B cell (primary cell): Measurements from ENCODE around the gene TBC1D10A. TPM values are rescaled to one million over a fixed set of nuclear protein-coding genes. Genes with fewer than 3 reads are reported as not detected.

Source experiments
- ATAC-seq: fragments of 200-7000 bp; cut with Tn5 transposase; one replicate; pipeline ENCODE4 v1.10.0; 2021; ENCODE audit warnings: low read depth, mild to moderate bottlenecking, moderate number of reproducible peaks, moderate library complexity
- CTCF ChIA-PET: fragments of 350-600 bp; sonication (Branson Sonifier 250); formaldehyde crosslinking; loops from one replicate; lab custom pipeline; 2021; ENCODE audit warnings: antibody characterized with exemption, inconsistent platforms; lab: Charles Lee
- POLR2A ChIA-PET: fragments of 350-600 bp; sonication (Branson Sonifier 250); formaldehyde crosslinking; loops from one replicate; lab custom pipeline; 2021; ENCODE audit warnings: antibody characterized with exemption; lab: Charles Lee
- DNase-seq: peaks from one replicate; pipeline ENCODE4 v3.0.0; 2013
- H2AFZ ChIP-seq: 2 replicates; pipeline ENCODE4 v1.6.1; 2012; ENCODE audit warnings: mild to moderate bottlenecking, low read depth, low read length; ENCODE audit not compliant: insufficient read depth, poor library complexity, severe bottlenecking
- H3K27ac ChIP-seq, 2 donors: 1 replicate in 1 of 2; 2 replicates in 1 of 2; pipeline ENCODE4 v1.5.1; 2012 to 2013; ENCODE audit warnings: low read length in 2 of 2, mild to moderate bottlenecking in 2 of 2, moderate library complexity in 1 of 2
- H3K27me3 ChIP-seq, 4 experiments: fragments of 200-600 bp in 1 of 4; sonication (generic) in 1 of 4; replicated peaks in 1 of 4; 1 replicate in 2 of 4; 2 replicates in 2 of 4; pipeline versions ENCODE4 v1.6.1 to v1.7.0; 2013 to 2016; ENCODE audit warnings: low read length in 3 of 4, mild to moderate bottlenecking in 2 of 4, mixed read lengths in 1 of 4, moderate library complexity in 1 of 4; ENCODE audit not compliant: insufficient read depth in 4 of 4, control insufficient read depth in 3 of 4; ENCODE audit errors: control extremely low read depth in 1 of 4
- H3K36me3 ChIP-seq, 2 experiments: replicated peaks in 1 of 2; 1 replicate in 1 of 2; 2 replicates in 1 of 2; pipeline versions ENCODE4 v1.6.1 to v1.7.1; 2013; ENCODE audit warnings: low read length in 1 of 2; ENCODE audit not compliant: insufficient read depth in 2 of 2, control insufficient read depth in 1 of 2; ENCODE audit errors: control extremely low read depth in 1 of 2, extremely low read depth in 1 of 2
- H3K4me1 ChIP-seq, 2 donors: fragments of 200-600 bp in 1 of 2; sonication (generic) in 1 of 2; 1 replicate in 1 of 2; 2 replicates in 1 of 2; pipeline versions ENCODE4 v1.5.1 to v1.6.1; 2013 to 2017; ENCODE audit warnings: low read length in 2 of 2; ENCODE audit not compliant: control insufficient read depth in 2 of 2, insufficient read depth in 2 of 2
- H3K4me2 ChIP-seq: replicated peaks from 2 replicates; pipeline ENCODE3; 2012; ENCODE audit warnings: mild to moderate bottlenecking, low read depth, low read length; ENCODE audit not compliant: poor library complexity, severe bottlenecking
- H3K4me3 ChIP-seq, 5 experiments: fragments of 200-600 bp in 1 of 5; sonication (generic) in 1 of 5; 1 replicate in 3 of 5; 2 replicates in 2 of 5; pipeline versions ENCODE4 v1.5.1 to v1.7.0; 2011 to 2016; ENCODE audit warnings: low read length in 4 of 5, mild to moderate bottlenecking in 4 of 5, low read depth in 2 of 5, control low read depth in 1 of 5, moderate library complexity in 1 of 5; ENCODE audit not compliant: insufficient read depth in 1 of 5; ENCODE audit errors: control extremely low read depth in 1 of 5, extremely low read depth in 1 of 5
- H3K79me2 ChIP-seq: fragments of 200-600 bp; sonication (generic); one replicate; pipeline ENCODE4 v1.6.0; 2016; ENCODE audit warnings: low read length; ENCODE audit not compliant: control insufficient read depth, insufficient read depth
- H3K9ac ChIP-seq: fragments of 200-600 bp; sonication (generic); 2 replicates; pipeline ENCODE4 v1.6.1; 2017; ENCODE audit warnings: mild to moderate bottlenecking, low read length, moderate library complexity
- H3K9me3 ChIP-seq, 3 donors: one replicate each; pipeline versions ENCODE4 v1.6.1 to v1.7.1; 2013; ENCODE audit warnings: low read length in 2 of 3; ENCODE audit not compliant: control insufficient read depth in 2 of 3, insufficient read depth in 1 of 3; ENCODE audit errors: control extremely low read depth in 1 of 3
- H4K20me1 ChIP-seq: 2 replicates; pipeline ENCODE4 v1.6.0; 2012; ENCODE audit warnings: mild to moderate bottlenecking, low read length; ENCODE audit not compliant: insufficient read depth, control insufficient read depth, poor library complexity, severe bottlenecking
- H3K27ac Mint-ChIP-seq: one replicate; pipeline ENCODE4 v1.8.0; 2021; ENCODE audit warnings: mixed read lengths
- H3K27me3 Mint-ChIP-seq: one replicate; pipeline ENCODE4 v1.8.0; 2021; ENCODE audit warnings: mixed read lengths
- H3K4me1 Mint-ChIP-seq: one replicate; pipeline ENCODE4 v1.8.0; 2021; ENCODE audit warnings: mixed read lengths
- H3K4me3 Mint-ChIP-seq: one replicate; pipeline ENCODE4 v1.8.0; 2021; ENCODE audit warnings: mixed read lengths
- H3K9me3 Mint-ChIP-seq: one replicate; pipeline ENCODE4 v1.8.0; 2022; ENCODE audit warnings: mixed read lengths; ENCODE audit not compliant: insufficient read depth
- EZH2 ChIP-seq: IDR thresholded peaks from 2 replicates; pipeline ENCODE4 v1.6.1; 2012; ENCODE audit warnings: borderline replicate concordance, low read depth, mild to moderate bottlenecking, moderate library complexity, low read length; ENCODE audit not compliant: insufficient read depth, poor library complexity, severe bottlenecking
- WGBS: methylation state at CpG from one replicate; pipeline ENCODE4 v1.1.5; 2013; ENCODE audit warnings: missing lambda C conversion rate; ENCODE audit not compliant: insufficient coverage; 5-methylcytosine and 5-hydroxymethylcytosine counted together
- intact Hi-C: fragments of 100-400 bp; cut with micrococcal nuclease; formaldehyde crosslinking; loops from one replicate; pipeline ENCODE4 v1.10.0; 2022
- polyA plus RNA-seq: library from polyadenylated mRNA; depleted of rRNA; stranded (reverse); fragments of >200 nt; gene quantifications from 2 replicates; pipeline ENCODE4 v1.2.3, GENCODE V29; 2012
- total RNA-seq, 2 donors: library from RNA; stranded (reverse); fragments of 120-200 nt in 1 of 2; gene quantifications; 1 replicate in 1 of 2; 2 replicates in 1 of 2; pipeline versions ENCODE4 v1.2.3 to v1.2.4, GENCODE V29; 2013 to 2022
- TF ChIP-seq, protein P1 (sequence below): fragments of 200-600 bp; IDR thresholded peaks from one replicate; pipeline ENCODE4 v1.8.0; 2022; ENCODE audit warnings: antibody characterized with exemption, mild to moderate bottlenecking

Gene TBC1D10A
- total and polyA plus RNA-seq, 2 donors (not counting 1 experiment from before 2014, with no cell fraction given), result 45.2 to 58.4 TPM

GRCh38 chr22:30301995-30302809 lies 24.5 kb downstream of the TBC1D10A start:
- Histone ChIP-seq H3K27ac (peak overlapping the region; percentile 73 to 86), H4K20me1 (peaks cover 6% of the 10 kb centered on the region), H3K27me3 (no peaks in the 10 kb centered on the region), H3K79me2 (peaks cover 46% of the 10 kb centered on the region), H3K9me3 (no peaks in the 10 kb centered on the region), H3K9ac (peak overlapping the region; percentile 49), H3K4me1 (peaks cover 70% of the 10 kb centered on the region in 2 donors), H3K4me3 (peak overlapping the region in 4 of 5 experiments; percentile 2 to 37 (median 12)), H2AFZ (peak overlapping the region; percentile 2), H3K4me2 (peak overlapping the region; percentile 83), H3K36me3 (peaks cover 4 to 39% of the 10 kb centered on the region in 2 experiments)
- POLR2A ChIA-PET, result interaction anchor here (1.8 to 8.1 kb wide), 3 partner anchors 12 to 54 kb away, joined by 6 to 56 read pairs (median 22); partner anchors contain the start of genes CASTOR1, CCDC157, SF3A1 and TBC1D10A
- peak overlapping the region; percentile 80 for H3K4me3 Mint-ChIP-seq
- CTCF ChIA-PET, result interaction anchor here (1.7 to 19.2 kb wide), 4 partner anchors 12 to 85 kb away, joined by 5 to 229 read pairs (median 22); partner anchors contain the start of genes CASTOR1, CCDC157, RNF215 and SF3A1
- no peaks in the 10 kb centered on the region for H3K9me3 Mint-ChIP-seq
- H3K27ac Mint-ChIP-seq, result peak overlapping the region; percentile 89
- peaks cover 78% of the 10 kb centered on the region for H3K4me1 Mint-ChIP-seq
- WGBS, result 10% methylated on average over 7 of the region's 9 CpGs
- intact Hi-C loops, result no loop called here
- peak; percentile 72 for DNase-seq
- TF ChIP-seq, protein P1, sequence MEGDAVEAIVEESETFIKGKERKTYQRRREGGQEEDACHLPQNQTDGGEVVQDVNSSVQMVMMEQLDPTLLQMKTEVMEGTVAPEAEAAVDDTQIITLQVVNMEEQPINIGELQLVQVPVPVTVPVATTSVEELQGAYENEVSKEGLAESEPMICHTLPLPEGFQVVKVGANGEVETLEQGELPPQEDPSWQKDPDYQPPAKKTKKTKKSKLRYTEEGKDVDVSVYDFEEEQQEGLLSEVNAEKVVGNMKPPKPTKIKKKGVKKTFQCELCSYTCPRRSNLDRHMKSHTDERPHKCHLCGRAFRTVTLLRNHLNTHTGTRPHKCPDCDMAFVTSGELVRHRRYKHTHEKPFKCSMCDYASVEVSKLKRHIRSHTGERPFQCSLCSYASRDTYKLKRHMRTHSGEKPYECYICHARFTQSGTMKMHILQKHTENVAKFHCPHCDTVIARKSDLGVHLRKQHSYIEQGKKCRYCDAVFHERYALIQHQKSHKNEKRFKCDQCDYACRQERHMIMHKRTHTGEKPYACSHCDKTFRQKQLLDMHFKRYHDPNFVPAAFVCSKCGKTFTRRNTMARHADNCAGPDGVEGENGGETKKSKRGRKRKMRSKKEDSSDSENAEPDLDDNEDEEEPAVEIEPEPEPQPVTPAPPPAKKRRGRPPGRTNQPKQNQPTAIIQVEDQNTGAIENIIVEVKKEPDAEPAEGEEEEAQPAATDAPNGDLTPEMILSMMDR, result no peak
- TF ChIP-seq EZH2, result no peak
- no peaks in the 10 kb centered on the region for H3K27me3 Mint-ChIP-seq
- peak; percentile 50 for ATAC-seq

DNA sequence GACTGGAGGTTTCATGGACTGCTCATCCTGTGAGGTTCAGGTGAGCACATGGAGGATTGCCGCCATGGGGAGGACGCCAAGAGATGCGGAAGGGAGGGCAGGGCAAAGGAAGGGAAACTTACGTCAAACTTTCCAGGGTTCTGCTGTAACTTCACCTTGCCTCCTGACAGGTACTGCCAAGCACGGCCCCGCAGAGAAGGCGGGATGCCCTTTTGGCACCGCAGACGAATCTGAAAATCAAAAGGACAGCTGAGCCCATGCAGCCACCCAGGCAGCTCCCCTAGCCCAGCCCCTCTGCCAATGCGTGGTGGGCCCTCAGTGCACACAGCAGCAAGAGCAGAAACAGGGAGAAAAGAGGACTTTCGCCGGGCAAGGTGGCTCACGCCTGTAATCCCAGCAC lies 27.4 kb downstream of the TBC1D10A start:
- Mint-ChIP-seq H3K27me3 (no peaks in the 10 kb centered on the region), H3K4me1 (peaks cover 51% of the 10 kb centered on the region), H3K27ac (no peak overlapping the region), H3K9me3 (no peaks in the 10 kb centered on the region), H3K4me3 (no peak overlapping the region)
- Histone ChIP-seq H3K27ac (peak overlapping the region in 1 of 2 donors; percentile 54), H3K27me3 (no peaks in the 10 kb centered on the region), H3K4me1 (peaks cover 41% of the 10 kb centered on the region in 2 donors), H3K36me3 (peaks cover 4 to 63% of the 10 kb centered on the region in 2 experiments), H4K20me1 (peaks cover 20% of the 10 kb centered on the region), H3K4me3 (no peak overlapping the region), H3K9ac (no peak overlapping the region), H3K79me2 (peaks cover 75% of the 10 kb centered on the region), H3K9me3 (no peaks in the 10 kb centered on the region), H3K4me2 (no peak overlapping the region), H2AFZ (no peak overlapping the region)
- TF ChIP-seq, protein P1, result no peak
- no peak for TF ChIP-seq EZH2
- ChIA-PET CTCF (interaction anchor here (0.7 kb wide), 1 partner anchor 35 kb away, joined by 3 read pairs; no protein-coding TSS in a partner anchor), POLR2A (interaction anchor here (0.6 kb wide), 2 partner anchors 29 to 37 kb away, joined by 3 read pairs; no protein-coding TSS in a partner anchor)
- ATAC-seq, result no peak
- WGBS, result 98% methylated on average over 13 of the region's 13 CpGs
- intact Hi-C loops, result no loop called here
- DNase-seq, result no peak
